D721Med (cell line): ENCODE results near the gene PPP2R5A.

Source experiments
- DNase-seq: peaks from one replicate; pipeline ENCODE4 v3.0.0; 2011; ENCODE audit warnings: low spot score; ENCODE audit not compliant: insufficient read length
- FAIRE-seq: peaks from 2 replicates; lab custom pipeline; 2011; peaks lifted over from hg19 to GRCh38; lab: Jason Lieb, UNC
- CTCF ChIP-seq: IDR thresholded peaks from 2 replicates; pipeline ENCODE4 v1.5.1; 2012; ENCODE audit warnings: mild to moderate bottlenecking, control low read depth; ENCODE audit not compliant: insufficient read depth; ENCODE audit errors: missing control alignments

The PPP2R5A gene

GRCh38 chr1:212410231-212410820, 125.1 kb downstream of the PPP2R5A start:
- DNase-seq = no peak
- TF ChIP-seq CTCF = no peak
- no peak for FAIRE-seq
